ELR (cell line): ENCODE data around the gene COL4A6.

Source experiments
- DNase-seq: peaks from one replicate; pipeline ENCODE4 v3.0.0-alpha.2; 2015; ENCODE audit warnings: low read depth

COL4A6 gene

GRCh38 chrX:108159028-108159670 is 279.1 kb downstream of the COL4A6 start:
- no peak for DNase-seq

DNA sequence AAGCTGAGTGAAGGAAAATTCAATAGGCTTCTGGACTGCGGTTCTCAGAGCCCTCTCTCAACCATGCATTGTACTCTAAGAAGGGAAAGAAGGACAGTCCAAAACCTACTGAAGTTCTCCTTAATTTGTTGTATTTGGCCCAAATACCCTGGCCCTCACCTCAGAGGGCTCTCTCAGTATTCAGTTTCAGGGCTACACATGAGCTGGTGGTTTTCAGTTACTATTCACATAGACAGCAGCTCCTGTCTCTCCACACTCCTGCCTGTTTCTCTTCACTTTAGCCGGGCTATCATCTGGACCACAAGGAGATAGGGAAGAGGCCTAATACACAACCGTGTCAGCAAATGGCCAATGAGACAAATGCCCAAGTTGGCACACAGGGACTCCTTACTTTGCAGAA is 280.6 kb downstream of the COL4A6 start:
- DNase-seq: no peak

GRCh38 chrX:108156934-108157466 is 281.2 kb downstream of the COL4A6 start:
- DNase-seq: no peak

- DNase-seq: no peak
These were observed 282.1 kb downstream of the COL4A6 start for GRCh38 chrX:108156082-108156481.

DNA sequence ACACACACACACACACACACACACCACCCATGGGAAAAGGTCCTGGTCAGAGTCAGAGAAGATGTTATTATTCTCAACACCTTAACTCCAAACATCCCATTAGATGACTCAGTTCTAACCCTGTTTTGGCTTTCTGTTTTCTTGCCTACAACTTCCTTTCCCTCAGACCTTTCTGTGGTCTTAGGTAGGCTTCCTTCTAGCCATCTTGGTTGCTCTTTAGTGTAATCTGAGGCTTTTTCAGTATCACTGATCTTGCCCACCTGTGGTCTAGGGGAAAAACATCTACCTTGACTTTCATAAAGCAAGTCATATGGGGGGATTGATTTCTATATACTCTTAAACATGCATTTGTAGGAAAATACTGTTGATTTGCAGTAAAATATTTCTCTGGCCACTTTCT is 289.7 kb downstream of the COL4A6 start:
- DNase-seq: peak; percentile 4

- peak; percentile 31 for DNase-seq
These were observed 299.2 kb downstream of the COL4A6 start for GRCh38 chrX:108138814-108139702.

DNA sequence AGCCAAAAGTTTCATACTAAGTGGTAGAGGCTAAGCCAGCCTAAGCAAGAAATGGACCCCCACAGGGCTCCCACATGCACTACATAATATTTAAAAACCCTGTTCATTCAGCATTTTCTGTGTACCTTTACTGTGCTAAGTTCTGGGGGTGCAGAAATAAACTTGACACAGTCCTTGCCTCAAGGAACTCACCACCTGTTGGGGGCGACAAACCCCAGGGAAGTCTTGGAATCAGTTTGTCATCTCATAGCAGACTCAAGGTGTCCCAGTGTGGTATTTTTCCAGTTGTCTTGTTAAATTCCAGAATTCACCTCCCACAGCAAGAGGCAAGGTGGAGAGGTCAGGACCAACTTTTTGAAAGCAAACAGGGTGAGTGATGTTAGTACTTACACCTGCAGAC is 303.5 kb downstream of the COL4A6 start:
- DNase-seq: no peak

DNA sequence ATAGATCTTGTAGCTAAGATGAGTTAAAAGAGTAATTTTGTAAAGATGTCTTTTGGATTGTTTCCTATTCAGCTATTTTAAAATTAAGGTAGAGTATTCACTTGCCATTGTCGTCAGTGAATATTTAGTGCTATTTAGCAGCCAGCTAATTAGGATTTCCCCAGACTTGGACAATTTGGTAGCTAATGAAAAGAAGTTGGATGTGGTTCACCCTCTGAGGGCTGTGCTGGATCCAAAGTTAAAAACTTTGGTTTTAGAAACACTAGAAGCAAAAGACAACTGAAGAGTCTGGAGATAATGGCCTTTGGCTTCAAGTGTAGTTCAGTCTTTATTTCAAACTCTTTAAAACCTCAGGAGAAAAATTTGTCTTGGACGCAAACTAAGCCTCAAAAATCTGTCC is 305.3 kb downstream of the COL4A6 start:
- DNase-seq: no peak

DNA sequence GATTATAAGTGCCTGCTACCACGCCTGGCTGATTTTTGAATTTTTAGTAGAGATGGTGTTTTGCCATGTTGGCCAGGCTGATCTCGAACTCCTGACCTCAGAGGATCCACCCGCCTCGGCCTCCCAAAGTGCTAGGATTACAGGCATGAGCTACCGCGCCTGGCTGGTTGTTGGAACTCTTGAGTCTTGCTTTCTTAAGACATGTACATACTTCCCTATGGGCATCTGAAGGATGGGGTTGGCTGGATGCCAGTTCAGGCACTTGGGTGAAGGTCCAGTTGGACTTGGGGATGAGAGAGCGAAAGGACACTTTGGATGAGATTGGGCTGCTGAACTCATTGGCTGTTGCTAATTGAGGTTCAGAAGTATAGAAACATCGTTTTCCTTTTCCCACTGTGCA is 306.2 kb downstream of the COL4A6 start:
- DNase-seq: no peak

GRCh38 chrX:108131471-108131870 is 306.8 kb downstream of the COL4A6 start:
- peak; percentile 76 for DNase-seq

DNA sequence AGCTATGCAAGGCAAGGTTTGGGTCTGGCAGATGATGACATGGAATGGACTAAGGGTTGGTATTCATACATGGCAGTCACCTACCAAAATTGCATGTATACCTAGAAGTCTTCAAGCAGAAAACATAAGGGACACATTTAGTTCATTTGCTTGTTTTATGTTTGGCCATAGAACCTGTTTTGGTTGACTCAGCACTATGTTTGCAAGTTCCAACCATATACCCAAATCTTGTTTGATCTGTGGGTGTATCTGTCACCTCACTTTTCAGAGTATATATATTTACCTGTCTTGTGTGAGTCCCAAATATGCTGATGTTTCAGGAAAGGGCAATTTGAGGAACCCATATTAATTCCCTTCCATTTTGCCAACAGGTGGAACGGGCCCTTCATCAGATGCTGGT is 307.3 kb downstream of the COL4A6 start:
- no peak for DNase-seq

DNA sequence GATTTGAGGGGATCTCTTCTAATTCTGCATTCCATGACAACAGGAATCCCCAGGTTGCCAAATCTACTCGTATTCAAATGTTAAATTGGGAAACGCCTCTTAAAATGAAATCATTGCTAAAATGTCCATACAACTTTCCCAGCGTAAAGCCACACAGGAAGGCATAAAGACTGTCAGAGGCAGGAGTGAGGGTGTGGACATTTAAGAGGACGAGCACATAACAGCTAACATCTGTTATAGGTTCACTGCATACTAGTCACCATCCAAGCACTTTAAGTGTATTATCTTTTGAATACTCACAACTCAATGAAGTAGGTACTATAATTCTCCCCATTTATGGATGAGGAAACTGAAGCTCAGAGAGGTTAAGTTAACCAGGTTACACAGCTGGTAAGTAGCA is 311.1 kb downstream of the COL4A6 start:
- no peak for DNase-seq

DNA sequence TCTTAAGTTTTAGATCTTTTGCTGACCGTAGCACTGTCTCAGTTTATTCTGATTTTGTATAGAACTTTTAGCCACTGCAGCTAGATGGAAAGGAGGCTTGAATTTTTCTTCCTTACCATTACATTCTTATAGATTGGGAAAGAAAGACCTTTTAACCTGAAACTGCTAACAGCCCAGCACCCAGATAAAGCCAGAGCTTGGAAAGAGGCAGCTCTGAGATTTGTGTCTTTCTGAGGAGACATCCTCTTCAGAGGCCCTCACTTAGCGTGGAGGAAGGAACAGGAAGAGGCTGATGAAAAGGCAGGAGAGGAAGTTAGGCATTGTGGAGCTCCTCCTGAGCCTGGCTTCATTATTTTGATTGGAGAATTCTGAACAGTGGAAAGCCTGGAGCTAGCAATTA is 311.6 kb downstream of the COL4A6 start:
- no peak for DNase-seq

DNA sequence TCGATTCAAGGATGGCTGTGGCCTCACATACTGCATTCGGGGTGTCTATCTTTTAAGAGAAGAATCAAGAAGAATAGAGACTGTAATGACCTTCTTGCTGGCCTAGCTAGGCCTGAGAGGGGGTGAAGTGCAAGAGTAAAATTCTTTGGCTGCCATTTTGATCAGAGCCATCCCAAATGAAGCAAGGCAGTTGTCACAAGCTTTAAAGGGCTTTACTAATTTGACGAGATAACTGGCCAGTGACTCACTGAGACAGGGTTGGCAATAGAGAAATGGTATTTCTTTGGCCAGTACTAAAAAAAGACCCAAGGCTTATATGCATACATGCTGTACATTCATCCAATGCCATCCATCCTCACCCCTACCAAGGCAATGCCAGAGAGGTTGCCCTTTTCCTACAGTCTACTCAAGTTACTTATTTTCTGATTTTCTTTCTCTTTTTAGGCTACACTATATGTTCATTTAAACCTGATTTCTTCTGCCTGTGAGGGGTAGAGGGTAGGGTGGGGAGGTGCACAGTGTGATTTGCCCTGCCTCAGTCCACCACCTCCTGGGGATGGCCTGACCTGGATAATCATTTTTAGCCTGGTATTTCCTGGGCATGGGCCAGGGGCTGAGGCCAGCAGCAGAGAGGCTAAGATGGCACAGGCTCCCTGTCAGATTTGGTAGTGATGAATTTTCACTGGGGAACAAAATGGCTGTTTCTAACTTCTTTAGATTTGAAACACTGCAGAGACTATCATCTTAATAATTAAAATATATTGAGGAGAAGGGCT is 314.4 kb downstream of the COL4A6 start:
- no peak for DNase-seq

GRCh38 chrX:108122748-108123147 is 315.5 kb downstream of the COL4A6 start:
- DNase-seq: no peak

DNA sequence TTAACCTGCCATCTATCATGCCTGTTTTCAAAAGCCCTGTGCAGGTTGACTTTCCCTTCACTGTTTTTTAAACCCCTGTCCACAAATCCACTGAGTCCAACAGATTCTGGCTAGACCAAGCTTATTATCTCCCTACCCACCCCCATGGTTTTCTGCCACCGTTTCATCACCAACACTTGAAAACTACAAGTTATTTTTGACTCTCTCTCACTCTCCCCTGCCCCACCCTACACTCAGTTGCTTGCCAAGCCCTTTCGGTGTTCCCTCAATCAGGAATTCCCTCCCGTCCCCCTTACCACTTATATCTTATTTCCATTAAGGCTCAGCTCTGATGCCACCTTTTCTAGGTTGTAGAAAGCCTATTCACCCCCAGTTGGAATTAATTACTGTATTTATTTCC is 316.9 kb downstream of the COL4A6 start:
- DNase-seq: no peak

- DNase-seq: no peak
These were observed 320.2 kb downstream of the COL4A6 start for GRCh38 chrX:108117988-108118387.

DNA sequence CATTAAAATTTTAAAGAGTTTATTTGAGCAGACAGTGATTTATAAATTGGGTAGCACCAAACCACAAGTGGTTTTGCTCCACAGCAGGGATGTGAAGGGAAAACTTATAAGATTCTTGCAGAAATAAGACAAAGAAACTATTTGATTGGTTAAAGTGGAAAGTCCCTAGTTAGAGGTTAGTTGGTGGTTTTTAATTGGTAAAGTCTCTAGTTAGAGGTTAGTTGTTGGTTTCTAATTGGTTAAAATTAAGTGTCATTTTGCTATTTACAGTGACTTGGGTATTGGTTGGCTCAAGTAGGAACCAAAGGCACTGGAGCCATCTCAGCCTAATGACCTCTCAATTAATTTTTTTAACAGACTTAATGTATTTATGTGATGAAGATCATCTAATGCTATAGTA is 323.7 kb downstream of the COL4A6 start:
- no peak for DNase-seq
